Cardiac muscle cell (in vitro differentiated cells and primary cell): Measurements from ENCODE around the gene GP9. TPM values are rescaled to one million over a fixed set of nuclear protein-coding genes. Genes with fewer than 3 reads are reported as not detected.

ENCODE experiments used
- DNase-seq, 2 donors: peaks; one replicate each; pipeline versions ENCODE4 v3.0.0 to v3.0.0-alpha.2; 2010 to 2017; ENCODE audit warnings: low read depth in 1 of 2, low spot score in 1 of 2
- H3K27ac ChIP-seq: fragments of 200-600 bp; sonication (generic); 2 replicates; pipeline ENCODE4 v1.5.1; 2016
- H3K27me3 ChIP-seq: fragments of 200-600 bp; sonication (generic); 2 replicates; pipeline ENCODE4 v1.6.0; 2016; ENCODE audit warnings: control low read depth
- H3K36me3 ChIP-seq: fragments of 200-600 bp; sonication (generic); 2 replicates; pipeline ENCODE4 v1.5.1; 2016; ENCODE audit warnings: control low read depth
- H3K4me1 ChIP-seq: fragments of 200-600 bp; sonication (generic); 2 replicates; pipeline ENCODE4 v1.8.1; 2017; ENCODE audit warnings: low read depth, mild to moderate bottlenecking, mixed run types
- H3K4me3 ChIP-seq: fragments of 200-600 bp; sonication (generic); 2 replicates; pipeline ENCODE4 v1.5.1; 2016; ENCODE audit warnings: mild to moderate bottlenecking
- H3K9me3 ChIP-seq: fragments of 200-600 bp; sonication (generic); 2 replicates; pipeline ENCODE4 v1.5.1; 2017; ENCODE audit warnings: low read depth, mild to moderate bottlenecking, control low read depth
- polyA plus RNA-seq: library from polyadenylated mRNA; unstranded; fragments of >200 nt; fragmentation: Nextera tagmentation; extraction: Ambion mirVana; gene quantifications from 2 replicates; pipeline ENCODE4 v1.2.1, GENCODE V29; 2016
- total RNA-seq: library from RNA; depleted of rRNA; stranded (reverse); fragments of >200 nt; gene quantifications from 2 replicates; pipeline ENCODE4 v1.2.3, GENCODE V29; 2016
- TF ChIP-seq, protein P1 (sequence below): IDR thresholded peaks from 2 replicates; pipeline ENCODE4 v1.5.1; 2012; ENCODE audit warnings: low read depth, mild to moderate bottlenecking, low read length

Gene GP9
- total and polyA plus RNA-seq, 2 experiments from 2014 or later, result not detected

- DNase-seq, result no peak
- Histone ChIP-seq H3K9me3 (no peaks in the 10 kb centered on the region), H3K27ac (no peak overlapping the region), H3K36me3 (no peaks in the 10 kb centered on the region), H3K4me1 (no peaks in the 10 kb centered on the region), H3K4me3 (no peak overlapping the region), H3K27me3 (no peaks in the 10 kb centered on the region)
- TF ChIP-seq, protein P1, sequence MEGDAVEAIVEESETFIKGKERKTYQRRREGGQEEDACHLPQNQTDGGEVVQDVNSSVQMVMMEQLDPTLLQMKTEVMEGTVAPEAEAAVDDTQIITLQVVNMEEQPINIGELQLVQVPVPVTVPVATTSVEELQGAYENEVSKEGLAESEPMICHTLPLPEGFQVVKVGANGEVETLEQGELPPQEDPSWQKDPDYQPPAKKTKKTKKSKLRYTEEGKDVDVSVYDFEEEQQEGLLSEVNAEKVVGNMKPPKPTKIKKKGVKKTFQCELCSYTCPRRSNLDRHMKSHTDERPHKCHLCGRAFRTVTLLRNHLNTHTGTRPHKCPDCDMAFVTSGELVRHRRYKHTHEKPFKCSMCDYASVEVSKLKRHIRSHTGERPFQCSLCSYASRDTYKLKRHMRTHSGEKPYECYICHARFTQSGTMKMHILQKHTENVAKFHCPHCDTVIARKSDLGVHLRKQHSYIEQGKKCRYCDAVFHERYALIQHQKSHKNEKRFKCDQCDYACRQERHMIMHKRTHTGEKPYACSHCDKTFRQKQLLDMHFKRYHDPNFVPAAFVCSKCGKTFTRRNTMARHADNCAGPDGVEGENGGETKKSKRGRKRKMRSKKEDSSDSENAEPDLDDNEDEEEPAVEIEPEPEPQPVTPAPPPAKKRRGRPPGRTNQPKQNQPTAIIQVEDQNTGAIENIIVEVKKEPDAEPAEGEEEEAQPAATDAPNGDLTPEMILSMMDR, result no peak
Observed at GRCh38 chr3:129033633-129034321, 26.8 kb upstream of the GP9 start.

DNA sequence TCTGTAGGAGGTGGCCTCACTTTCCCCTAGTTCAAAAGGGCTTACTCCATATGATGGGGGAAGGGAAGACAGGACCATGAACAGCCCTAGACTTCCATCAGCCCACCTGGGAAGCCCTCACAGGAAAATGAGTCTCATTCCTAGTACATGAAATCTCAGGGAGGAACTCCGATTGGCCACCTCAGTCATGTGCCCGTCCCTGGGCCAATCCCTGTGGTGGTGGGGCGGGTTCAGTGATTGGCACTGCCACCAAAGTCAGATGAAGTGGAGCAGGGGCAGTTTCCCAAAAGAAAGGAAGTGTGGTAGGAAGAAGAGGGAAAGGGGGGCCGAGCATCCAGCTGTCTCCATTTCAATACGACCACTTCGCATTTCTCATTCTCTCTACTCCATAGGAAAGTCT lies 25.9 kb upstream of the GP9 start:
- TF ChIP-seq, protein P1, result no peak
- Histone ChIP-seq H3K4me1 (no peaks in the 10 kb centered on the region), H3K36me3 (no peaks in the 10 kb centered on the region), H3K9me3 (no peaks in the 10 kb centered on the region), H3K27me3 (no peaks in the 10 kb centered on the region), H3K27ac (no peak overlapping the region), H3K4me3 (no peak overlapping the region)
- DNase-seq, result no peak

GRCh38 chr3:129035360-129036221 lies 25.0 kb upstream of the GP9 start:
- DNase-seq, result no peak
- Histone ChIP-seq H3K27ac (no peak overlapping the region), H3K36me3 (no peaks in the 10 kb centered on the region), H3K27me3 (no peaks in the 10 kb centered on the region), H3K4me1 (no peaks in the 10 kb centered on the region), H3K4me3 (no peak overlapping the region), H3K9me3 (no peaks in the 10 kb centered on the region)
- TF ChIP-seq, protein P1, result no peak

GRCh38 chr3:129036222-129037092 lies 24.1 kb upstream of the GP9 start:
- no peak overlapping the region for H3K4me3 ChIP-seq
- H3K9me3 ChIP-seq, result no peaks in the 10 kb centered on the region
- DNase-seq, result no peak
- H3K4me1 ChIP-seq, result no peaks in the 10 kb centered on the region
- H3K36me3 ChIP-seq, result no peaks in the 10 kb centered on the region
- H3K27me3 ChIP-seq, result no peaks in the 10 kb centered on the region
- TF ChIP-seq, protein P1, result no peak
- H3K27ac ChIP-seq, result no peak overlapping the region

GRCh38 chr3:129037093-129037419 lies 23.5 kb upstream of the GP9 start:
- Histone ChIP-seq H3K4me1 (no peaks in the 10 kb centered on the region), H3K27me3 (no peaks in the 10 kb centered on the region), H3K27ac (no peak overlapping the region), H3K9me3 (no peaks in the 10 kb centered on the region), H3K36me3 (no peaks in the 10 kb centered on the region), H3K4me3 (no peak overlapping the region)
- TF ChIP-seq, protein P1, result no peak
- no peak for DNase-seq
